GM18868 (cell line): ENCODE measurements around the gene FAM151B.

Source experiments
- ATAC-seq: cut with Tn5 transposase; IDR thresholded peaks from one replicate; pipeline ENCODE4 v1.9.1; 2021; ENCODE audit warnings: mild to moderate bottlenecking, moderate library complexity; ENCODE audit not compliant: unreplicated experiment

FAM151B gene

GRCh38 chr5:80502800-80503199 lies 14.9 kb downstream of the FAM151B start:
- no peak for ATAC-seq

GRCh38 chr5:80503641-80504040 lies 15.7 kb downstream of the FAM151B start:
- no peak for ATAC-seq

- no peak for ATAC-seq
These were observed 16.9 kb downstream of the FAM151B start for GRCh38 chr5:80504833-80505232.

- no peak for ATAC-seq
These were observed 19.8 kb downstream of the FAM151B start for GRCh38 chr5:80507663-80508062.

- no peak for ATAC-seq
These were observed 20.9 kb downstream of the FAM151B start for GRCh38 chr5:80508844-80509243.

- ATAC-seq = no peak
These were observed 21.5 kb downstream of the FAM151B start for GRCh38 chr5:80509362-80509761.

- no peak for ATAC-seq
These were observed 28.9 kb downstream of the FAM151B start for GRCh38 chr5:80516826-80517225.

- ATAC-seq = no peak
These were observed 52.8 kb downstream of the FAM151B start for GRCh38 chr5:80540691-80541090.

GRCh38 chr5:80541392-80541791 lies 53.5 kb downstream of the FAM151B start:
- ATAC-seq = no peak

- no peak for ATAC-seq
These were observed 66.7 kb downstream of the FAM151B start for GRCh38 chr5:80554646-80555045.

GRCh38 chr5:80555099-80555498 lies 67.2 kb downstream of the FAM151B start:
- ATAC-seq = no peak

- no peak for ATAC-seq
These were observed 71.3 kb downstream of the FAM151B start for GRCh38 chr5:80559244-80559643.

GRCh38 chr5:80565330-80565729 lies 77.4 kb downstream of the FAM151B start:
- no peak for ATAC-seq

GRCh38 chr5:80566711-80567259 lies 78.9 kb downstream of the FAM151B start:
- ATAC-seq = no peak

GRCh38 chr5:80568251-80568650 lies 80.4 kb downstream of the FAM151B start:
- ATAC-seq = no peak

- ATAC-seq = no peak
These were observed 81.4 kb downstream of the FAM151B start for GRCh38 chr5:80569086-80569960.

- no peak for ATAC-seq
These were observed 82.3 kb downstream of the FAM151B start, which contains the start of gene ANKRD34B for GRCh38 chr5:80569961-80570786. ANKRD34B (minus strand) TSS chr5:80570280; CDS start chr5:80560019, 10,261 bp downstream.

GRCh38 chr5:80573062-80573461 lies 85.2 kb downstream of the FAM151B start:
- no peak for ATAC-seq

GRCh38 chr5:80576383-80576782 lies 88.5 kb downstream of the FAM151B start:
- ATAC-seq = no peak

GRCh38 chr5:80577707-80578106 lies 89.8 kb downstream of the FAM151B start:
- ATAC-seq = no peak

GRCh38 chr5:80579050-80579449 lies 91.2 kb downstream of the FAM151B start:
- ATAC-seq = no peak
